Left lung (tissue), 10 donors: ENCODE results near the gene GNB1L. TPM values are rescaled to one million over a fixed set of nuclear protein-coding genes. Genes with fewer than 3 reads are reported as not detected.
A peak's percentile ranks its signal among the peaks of the same experiment; 100 is the strongest.

Experiments
- ATAC-seq: fragments of 200-7000 bp; cut with Tn5 transposase; one replicate; pipeline ENCODE4 v1.9.1; 2020; ENCODE audit warnings: moderate library complexity
- DNase-seq, 4 donors: peaks; one replicate each; pipeline ENCODE4 v3.0.0-alpha.2; 2013 to 2020
- H3K27ac ChIP-seq, 2 donors: fragments of 200-600 bp; sonication (generic) in 1 of 2; one replicate each; pipeline versions ENCODE4 v1.5.0 to v1.8.0; 2020 to 2021
- H3K27me3 ChIP-seq, 2 donors: fragments of 200-600 bp; sonication (generic) in 1 of 2; one replicate each; pipeline versions ENCODE4 v1.5.0 to v1.8.0; 2020 to 2021
- H3K36me3 ChIP-seq, 2 donors: fragments of 200-600 bp; sonication (generic) in 1 of 2; one replicate each; pipeline versions ENCODE4 v1.5.0 to v1.8.0; 2020 to 2021
- H3K4me1 ChIP-seq, 2 donors: fragments of 200-600 bp; one replicate each; pipeline ENCODE4 v1.8.0; 2021
- H3K4me3 ChIP-seq, 2 donors: fragments of 200-600 bp; sonication (generic) in 1 of 2; one replicate each; pipeline versions ENCODE4 v1.5.0 to v1.8.0; 2020 to 2021; ENCODE audit warnings: mild to moderate bottlenecking in 1 of 2
- H3K9me3 ChIP-seq, 2 donors: fragments of 200-600 bp; sonication (generic) in 1 of 2; one replicate each; pipeline versions ENCODE4 v1.5.0 to v1.8.0; 2020 to 2021
- intact Hi-C, 2 donors: fragments of 100-400 bp; cut with DNase I; formaldehyde crosslinking; loops; one replicate each; pipeline versions ENCODE4 v1.11.2 to v1.14.2; 2022
- polyA plus RNA-seq, 6 donors: library from polyadenylated mRNA; unstranded; fragments of 120-200 nt; gene quantifications; one replicate each; pipeline ENCODE4 v1.2.1, GENCODE V29; 2013; ENCODE audit not compliant: insufficient read length in 6 of 6
- total RNA-seq, 2 donors: library from RNA; stranded (reverse); fragmentation: NEBNext Ultra II Directional; extraction: Animal tissue kit (Norgen Biotek cat#: 25700); gene quantifications; one replicate each; pipeline ENCODE4 v1.2.1, GENCODE V29; 2021
- TF ChIP-seq, protein P1 (sequence below), 2 donors: fragments of 200-600 bp; sonication (generic) in 1 of 2; IDR thresholded peaks; one replicate each; pipeline versions ENCODE4 v1.5.0 to v1.8.0; 2021; ENCODE audit warnings: antibody characterized with exemption in 2 of 2
- donor health status: DM: no; HTN: yes; CAD: no.
- donor health status: DM: no; HTN: no; CAD: no.

GNB1L gene
- total and polyA plus RNA-seq, 8 donors, result 4.3 to 7.9 (median 5.5) TPM

DNA sequence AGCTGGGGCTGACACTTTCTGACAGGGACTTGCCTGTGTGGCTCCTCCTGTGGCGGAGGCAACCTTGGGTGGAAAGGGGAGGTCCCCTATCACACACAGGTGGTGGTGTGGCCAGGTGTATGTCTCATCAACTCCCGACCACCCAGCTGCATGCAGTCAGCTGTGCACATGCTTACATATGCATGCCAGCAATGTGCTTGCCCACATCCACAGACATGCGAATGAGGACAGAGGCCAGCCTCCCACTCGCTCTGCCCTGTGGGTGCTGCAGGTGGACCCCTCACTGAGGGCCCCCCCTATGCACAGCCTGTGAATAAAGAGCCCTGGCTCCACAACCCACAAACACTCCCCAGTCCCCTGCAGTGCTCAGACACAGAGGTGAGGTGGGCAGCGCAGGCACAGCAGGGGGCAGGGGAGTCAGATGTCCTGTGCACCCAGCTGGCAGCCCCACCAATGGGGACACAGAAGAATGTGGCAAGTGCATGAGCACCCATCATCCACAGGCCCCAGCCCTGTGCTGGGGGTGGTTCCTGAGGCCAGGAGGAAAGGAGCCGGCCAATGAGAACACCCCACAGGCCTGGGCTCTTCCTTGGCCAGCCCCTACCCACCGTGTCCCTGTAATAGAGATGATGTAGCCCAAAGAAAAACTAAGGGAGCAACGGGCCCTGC is 9.5 kb downstream of the GNB1L start:
- ATAC-seq, result no peak

DNA sequence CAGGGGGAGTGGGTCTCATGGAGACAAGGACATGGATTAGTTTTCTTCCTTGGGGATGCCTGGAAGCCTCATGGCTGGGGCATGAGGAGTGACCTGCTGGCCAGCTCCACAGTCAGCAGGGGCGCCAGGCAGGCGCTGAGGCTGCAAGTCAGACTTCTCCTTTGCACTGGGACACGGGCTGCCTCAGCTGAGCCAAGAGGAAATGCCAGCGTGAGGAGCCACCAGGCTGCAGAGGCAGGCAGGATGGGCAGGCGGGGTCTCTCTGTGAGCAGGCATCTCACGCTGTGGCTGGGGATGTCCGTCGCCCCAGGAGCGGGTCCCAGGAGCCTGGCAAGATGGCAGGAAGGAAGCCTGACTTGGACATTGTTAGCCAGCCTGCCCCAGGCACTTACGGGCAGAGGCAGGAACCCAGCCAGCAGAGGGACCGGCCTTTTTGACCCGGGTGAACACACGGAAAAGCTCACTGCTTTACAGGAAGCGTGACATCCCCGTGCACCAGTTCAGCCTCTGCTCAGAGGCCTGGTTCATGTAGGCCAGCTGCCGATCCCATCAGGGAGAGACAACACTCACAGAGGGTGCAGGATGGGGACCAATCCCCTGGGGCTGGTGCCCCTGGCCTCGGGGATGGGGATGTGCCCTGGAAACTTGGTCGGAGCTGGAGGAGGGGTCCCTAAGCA is 10.2 kb downstream of the GNB1L start:
- DNase-seq, result peak in 2 of 4 donors; percentile 76 to 90
- H3K4me3 ChIP-seq, result no peak overlapping the region
- peak overlapping the region; percentile 70 to 71 for H3K27ac ChIP-seq
- H3K27me3 ChIP-seq, result no peaks in the 10 kb centered on the region
- TF ChIP-seq, protein P1, sequence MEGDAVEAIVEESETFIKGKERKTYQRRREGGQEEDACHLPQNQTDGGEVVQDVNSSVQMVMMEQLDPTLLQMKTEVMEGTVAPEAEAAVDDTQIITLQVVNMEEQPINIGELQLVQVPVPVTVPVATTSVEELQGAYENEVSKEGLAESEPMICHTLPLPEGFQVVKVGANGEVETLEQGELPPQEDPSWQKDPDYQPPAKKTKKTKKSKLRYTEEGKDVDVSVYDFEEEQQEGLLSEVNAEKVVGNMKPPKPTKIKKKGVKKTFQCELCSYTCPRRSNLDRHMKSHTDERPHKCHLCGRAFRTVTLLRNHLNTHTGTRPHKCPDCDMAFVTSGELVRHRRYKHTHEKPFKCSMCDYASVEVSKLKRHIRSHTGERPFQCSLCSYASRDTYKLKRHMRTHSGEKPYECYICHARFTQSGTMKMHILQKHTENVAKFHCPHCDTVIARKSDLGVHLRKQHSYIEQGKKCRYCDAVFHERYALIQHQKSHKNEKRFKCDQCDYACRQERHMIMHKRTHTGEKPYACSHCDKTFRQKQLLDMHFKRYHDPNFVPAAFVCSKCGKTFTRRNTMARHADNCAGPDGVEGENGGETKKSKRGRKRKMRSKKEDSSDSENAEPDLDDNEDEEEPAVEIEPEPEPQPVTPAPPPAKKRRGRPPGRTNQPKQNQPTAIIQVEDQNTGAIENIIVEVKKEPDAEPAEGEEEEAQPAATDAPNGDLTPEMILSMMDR (IDR thresholded peaks at IDR 0.05), result no peak
- ATAC-seq, result peak; percentile 63
- H3K9me3 ChIP-seq, result no peaks in the 10 kb centered on the region
- H3K4me1 ChIP-seq, result peaks cover 20 to 30% of the 10 kb centered on the region in 2 donors
- peaks cover 0 to 2% of the 10 kb centered on the region in 2 donors for H3K36me3 ChIP-seq
- intact Hi-C loops, result no loop called here

More for the DNA sequence above, 9.5 kb downstream of the GNB1L start:
- Histone ChIP-seq H3K9me3 (no peaks in the 10 kb centered on the region), H3K27ac (peak overlapping the region; percentile 70 to 71), H3K4me1 (peaks cover 20 to 30% of the 10 kb centered on the region in 2 donors), H3K4me3 (no peak overlapping the region), H3K36me3 (peaks cover 0 to 4% of the 10 kb centered on the region in 2 donors), H3K27me3 (no peaks in the 10 kb centered on the region)
- DNase-seq, result no peak
- intact Hi-C loops, result no loop called here
- TF ChIP-seq, protein P1 (IDR thresholded peaks at IDR 0.05), result no peak

DNA sequence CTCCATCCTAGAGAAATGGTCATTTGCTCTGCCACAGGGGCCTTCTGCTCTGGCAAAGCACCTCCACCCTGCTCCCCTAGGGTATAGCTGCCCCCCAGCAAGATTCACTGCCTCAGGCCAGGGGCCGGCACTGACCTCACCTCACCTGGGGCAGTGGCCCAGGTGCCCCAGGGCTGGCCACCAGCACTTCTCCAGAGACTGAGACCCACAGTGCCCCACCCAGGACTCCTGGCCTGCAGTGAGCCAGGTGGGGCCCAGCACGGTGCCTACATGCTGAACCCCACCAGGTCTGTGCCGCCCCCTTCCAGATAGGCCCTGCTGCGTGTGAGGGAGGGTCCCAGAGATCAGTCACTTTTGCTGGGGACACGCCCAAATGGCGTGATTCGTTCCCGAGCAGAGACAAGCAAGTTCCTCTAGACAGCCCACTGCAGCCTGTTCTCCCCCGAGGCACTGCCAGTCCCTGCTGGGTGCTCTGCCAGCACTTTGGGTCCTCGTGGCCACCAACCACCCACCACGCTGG is 10.8 kb downstream of the GNB1L start:
- Histone ChIP-seq H3K4me1 (peaks cover 20 to 30% of the 10 kb centered on the region in 2 donors), H3K27ac (peak overlapping the region; percentile 70 to 71), H3K27me3 (no peaks in the 10 kb centered on the region), H3K9me3 (no peaks in the 10 kb centered on the region), H3K36me3 (no peaks in the 10 kb centered on the region), H3K4me3 (no peak overlapping the region)
- no peak for ATAC-seq
- TF ChIP-seq, protein P1 (IDR thresholded peaks at IDR 0.05), result no peak
- intact Hi-C loops, result no loop called here
- DNase-seq, result peak in 1 of 4 donors; percentile 61

DNA sequence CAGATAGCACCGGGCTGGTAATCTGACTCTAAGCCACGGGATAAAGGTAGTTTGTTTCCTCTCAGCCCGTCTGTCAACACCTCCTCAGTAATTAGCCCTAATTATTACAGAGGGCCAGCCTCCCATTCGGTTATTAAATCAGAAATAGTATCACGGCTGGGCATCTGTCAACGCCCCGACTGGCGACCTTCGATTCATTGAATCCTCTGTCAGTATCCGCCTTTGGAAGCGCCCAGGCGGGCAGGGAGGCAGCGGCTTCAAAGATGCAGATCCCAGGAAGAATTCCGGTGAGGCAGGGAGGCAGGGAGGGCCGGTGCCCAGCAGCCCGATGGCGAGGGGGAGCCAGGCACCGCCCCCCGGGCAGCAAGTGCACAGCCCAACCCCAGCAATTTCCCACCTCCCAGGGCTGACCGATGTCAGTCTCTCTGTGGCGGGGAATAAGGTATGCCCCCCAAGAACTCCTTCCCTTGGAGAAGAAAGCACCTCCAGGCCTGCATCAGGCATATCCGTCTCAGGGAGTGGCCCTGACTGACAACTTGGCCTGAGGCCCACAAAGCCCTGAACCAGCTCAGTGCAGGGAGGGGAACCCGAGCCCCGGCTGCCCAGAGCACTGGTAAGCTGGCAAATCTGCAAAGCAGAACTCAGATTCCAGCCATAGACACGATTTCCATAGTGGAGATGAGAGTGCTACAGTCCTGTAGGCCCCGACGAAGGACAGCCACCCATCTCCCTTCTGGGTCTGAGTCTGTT is 11.4 kb downstream of the GNB1L start:
- intact Hi-C loops, result no loop called here
- Histone ChIP-seq H3K4me1 (peaks cover 20 to 30% of the 10 kb centered on the region in 2 donors), H3K27ac (peak overlapping the region; percentile 70 to 71), H3K27me3 (no peaks in the 10 kb centered on the region), H3K36me3 (no peaks in the 10 kb centered on the region), H3K4me3 (no peak overlapping the region), H3K9me3 (no peaks in the 10 kb centered on the region)
- peak; percentile 25 for ATAC-seq
- DNase-seq, result peak in 1 of 4 donors; percentile 76
- TF ChIP-seq, protein P1 (IDR thresholded peaks at IDR 0.05), result no peak
